HCT116 (cell line): Measurements from ENCODE around the gene TENM3. TPM values are rescaled to one million over a fixed set of nuclear protein-coding genes. Genes with fewer than 3 reads are reported as not detected.

ENCODE experiments used
- ATAC-seq: fragments of 200-7000 bp; cut with Tn5 transposase; 2 replicates; pipeline ENCODE4 v1.9.1; 2020; ENCODE audit warnings: mild to moderate bottlenecking, moderate library complexity
- BruUV-seq: library from RNA; stranded (reverse); fragments of 400-500 nt; replicated peaks from 2 replicates; lab custom pipeline; 2021; lab: Mats Ljungman, UMichigan
- CTCF ChIA-PET: fragments of 300-600 bp; sonication (Branson Sonifier 250); formaldehyde crosslinking; loops from one replicate; lab custom pipeline; 2021; ENCODE audit warnings: antibody characterized with exemption; lab: Charles Lee
- POLR2A ChIA-PET: fragments of 300-600, 350-600 bp; sonication (Branson Sonifier 250); formaldehyde crosslinking; loops from one replicate; lab custom pipeline; 2021; ENCODE audit warnings: antibody characterized with exemption; lab: Charles Lee
- RAD21 ChIA-PET, 2 experiments: fragments of 300-600 bp; sonication (Branson Sonifier 250); formaldehyde crosslinking; loops; one replicate each; lab custom pipeline; 2023; ENCODE audit warnings: low total read pairs in 2 of 2; ENCODE audit not compliant: uncharacterized antibody in 2 of 2, unreplicated experiment in 2 of 2, low non-redundant PET in 1 of 2; lab: Charles Lee
- DNase-seq: peaks from one replicate; pipeline ENCODE4 v3.0.0-alpha.2; 2010; ENCODE audit warnings: low read depth, low spot score
- H2AFZ ChIP-seq: fragments of 200-600 bp; shearing (Covaris generic), sonication (generic); 2 replicates; pipeline ENCODE4 v1.6.1; 2017; ENCODE audit warnings: low read depth, mixed run types, mixed read lengths, antibody characterized with exemption, low read length; ENCODE audit not compliant: poor library complexity, severe bottlenecking
- H3K27ac ChIP-seq: 2 replicates; pipeline ENCODE4 v1.5.1; 2012; ENCODE audit warnings: low read depth, low read length
- H3K27me3 ChIP-seq: fragments of 200-600 bp; sonication (generic); 2 replicates; pipeline ENCODE4 v1.6.1; 2016; ENCODE audit warnings: mixed run types, low read length, mixed read lengths; ENCODE audit not compliant: insufficient read depth
- H3K36me3 ChIP-seq, 2 experiments: fragments of 200-500 bp in 1 of 2; fragments of 200-600 bp in 1 of 2; sonication (Bioruptor generic) in 1 of 2; sonication (generic) in 1 of 2; 2 replicates each; pipeline versions ENCODE4 v1.5.1 to v1.6.1; 2014 to 2016; ENCODE audit warnings: low read length in 2 of 2, inconsistent platforms in 1 of 2, mixed read lengths in 1 of 2, mixed run types in 1 of 2; ENCODE audit not compliant: insufficient read depth in 2 of 2, control insufficient read depth in 1 of 2
- H3K4me1 ChIP-seq, 2 experiments: fragments of 200-600 bp in 1 of 2; sonication (generic) in 1 of 2; 2 replicates each; pipeline versions ENCODE4 v1.5.1 to v1.6.1; 2012 to 2017; ENCODE audit warnings: low read length in 2 of 2, inconsistent platforms in 1 of 2, mild to moderate bottlenecking in 1 of 2, mixed read lengths in 1 of 2, mixed run types in 1 of 2, moderate library complexity in 1 of 2; ENCODE audit not compliant: insufficient read depth in 2 of 2, control insufficient read depth in 1 of 2
- H3K4me2 ChIP-seq: fragments of 200-600 bp; sonication (generic); 2 replicates; pipeline ENCODE4 v1.6.1; 2017; ENCODE audit warnings: mixed run types, low read length, mixed read lengths
- H3K4me3 ChIP-seq, 2 experiments: fragments of 200-600 bp in 1 of 2; sonication (generic) in 1 of 2; replicated peaks in 1 of 2; 2 replicates each; pipeline ENCODE4 v1.5.1; 2011 to 2016; ENCODE audit warnings: low read length in 2 of 2, control low read depth in 1 of 2, low read depth in 1 of 2, mild to moderate bottlenecking in 1 of 2, mixed read lengths in 1 of 2, mixed run types in 1 of 2
- H3K79me2 ChIP-seq: fragments of 200-600 bp; sonication (generic); 2 replicates; pipeline ENCODE4 v1.6.1; 2017; ENCODE audit warnings: mild to moderate bottlenecking, mixed run types, low read length, moderate library complexity, mixed read lengths; ENCODE audit not compliant: insufficient read depth
- H3K9ac ChIP-seq: fragments of 200-600 bp; sonication (generic); 2 replicates; pipeline ENCODE4 v1.6.1; 2016; ENCODE audit warnings: low read length, mixed read lengths
- H3K9me2 ChIP-seq: fragments of 200-600 bp; sonication (generic), shearing (Covaris generic); 2 replicates; pipeline ENCODE4 v1.6.1; 2017; ENCODE audit warnings: mixed run types, mild to moderate bottlenecking, moderate library complexity; ENCODE audit not compliant: insufficient read depth
- H3K9me3 ChIP-seq, 2 experiments: fragments of 200-500 bp in 1 of 2; fragments of 200-600 bp in 1 of 2; sonication (Bioruptor generic) in 1 of 2; sonication (generic) in 1 of 2; 2 replicates each; pipeline ENCODE4 v1.6.1; 2014 to 2017; ENCODE audit warnings: low read length in 2 of 2, mixed read lengths in 2 of 2, inconsistent platforms in 1 of 2, low read depth in 1 of 2, mild to moderate bottlenecking in 1 of 2, mixed run types in 1 of 2, moderate library complexity in 1 of 2; ENCODE audit not compliant: control insufficient read depth in 1 of 2, insufficient read depth in 1 of 2
- H4K20me1 ChIP-seq: fragments of 200-600 bp; sonication (generic), shearing (Covaris generic); 2 replicates; pipeline ENCODE4 v1.6.1; 2017; ENCODE audit warnings: mixed run types, mild to moderate bottlenecking, moderate library complexity; ENCODE audit not compliant: insufficient read depth
- EGR1 ChIP-seq: IDR thresholded peaks from 2 replicates; pipeline ENCODE4 v1.6.1; 2012; ENCODE audit warnings: low read depth
- ELF1 ChIP-seq: IDR thresholded peaks from 2 replicates; pipeline ENCODE4 v1.6.1; 2012; ENCODE audit warnings: low read depth, borderline replicate concordance
- EZH2 ChIP-seq: fragments of 200-600 bp; sonication (generic); IDR thresholded peaks from 2 replicates; pipeline ENCODE4 v1.6.1; 2017; ENCODE audit warnings: antibody characterized with exemption, mixed run types
- FOSL1 ChIP-seq: IDR thresholded peaks from 2 replicates; pipeline ENCODE4 v1.6.1; 2012; ENCODE audit warnings: low read depth
- JUND ChIP-seq: IDR thresholded peaks from 2 replicates; pipeline ENCODE4 v1.6.1; 2012
- RAD21 ChIP-seq: IDR thresholded peaks from 2 replicates; pipeline ENCODE4 v1.6.1; 2012; ENCODE audit warnings: low read depth, mild to moderate bottlenecking
- REST ChIP-seq: IDR thresholded peaks from 2 replicates; pipeline ENCODE4 v1.6.1; 2012; ENCODE audit warnings: low read depth
- SIN3A ChIP-seq: IDR thresholded peaks from 2 replicates; pipeline ENCODE4 v1.6.1; 2012; ENCODE audit warnings: low read depth
- ZFX ChIP-seq: fragments of 450-650 bp; IDR thresholded peaks from 2 replicates; pipeline ENCODE4 v1.6.1; 2017
- ZNF274 ChIP-seq: fragments of 200-500 bp; sonication (Bioruptor generic); IDR thresholded peaks from 2 replicates; pipeline ENCODE4 v1.6.1; 2014; ENCODE audit warnings: mild to moderate bottlenecking, low read depth, low read length, inconsistent platforms
- intact Hi-C: fragments of 100-400 bp; cut with micrococcal nuclease; formaldehyde crosslinking; loops from 2 replicates; pipeline ENCODE4 v1.10.0; 2022
- total RNA-seq: library from RNA; stranded (reverse); gene quantifications from one replicate; pipeline ENCODE4 v1.2.1, GENCODE V29; 2021; ENCODE audit not compliant: unreplicated experiment
- TF ChIP-seq, protein P1 (sequence below): IDR thresholded peaks from 2 replicates; pipeline ENCODE4 v1.6.1; 2011; ENCODE audit warnings: mild to moderate bottlenecking, low read length, moderate library complexity; ENCODE audit not compliant: insufficient replicate concordance; ENCODE audit errors: extremely low read depth
- TF ChIP-seq, protein P2 (sequence below): IDR thresholded peaks from 2 replicates; pipeline ENCODE4 v1.6.1; 2012

TENM3 gene
- total RNA-seq, 1 experiment from 2014 or later, result 0.54 TPM

DNA sequence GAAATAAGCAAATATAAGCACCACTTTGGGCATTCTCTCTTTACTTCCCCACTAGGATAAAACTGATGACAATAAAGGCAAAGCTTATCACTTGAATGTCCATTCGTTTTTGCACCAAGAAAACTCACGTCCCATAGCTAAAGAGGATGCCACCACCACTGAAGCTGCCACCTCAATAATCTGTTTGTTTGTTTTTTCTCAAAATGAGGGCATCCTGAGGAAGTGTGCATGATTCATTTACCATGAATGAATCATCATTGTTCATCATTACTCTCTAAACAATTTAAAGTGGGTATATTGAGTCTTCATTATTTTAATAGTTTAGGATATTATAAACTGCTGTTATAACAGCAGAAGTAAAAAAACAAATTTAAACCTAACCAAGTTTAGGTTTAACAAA lies 505.7 kb downstream of the TENM3 start:
- Histone ChIP-seq H3K79me2 (no peaks in the 10 kb centered on the region), H3K27ac (no peak overlapping the region), H3K9me2 (no peaks in the 10 kb centered on the region), H3K36me3 (no peaks in the 10 kb centered on the region), H3K9ac (no peak overlapping the region), H2AFZ (no peak overlapping the region), H3K4me3 (no peak overlapping the region), H3K4me1 (no peaks in the 10 kb centered on the region), H4K20me1 (no peaks in the 10 kb centered on the region), H3K27me3 (peaks cover 14% of the 10 kb centered on the region), H3K9me3 (no peaks in the 10 kb centered on the region), H3K4me2 (no peak overlapping the region)
- ChIA-PET CTCF (no interaction called here), POLR2A (no interaction called here), RAD21 (no interaction called here)
- DNase-seq (no peak), ATAC-seq (no peak)
- intact Hi-C loops, result no loop called here
- TF ChIP-seq FOSL1 (no peak), EGR1 (no peak), RAD21 (no peak), ZNF274 (no peak), JUND (no peak), EZH2 (no peak), ZFX (no peak), ELF1 (no peak)
- TF ChIP-seq, protein P1, sequence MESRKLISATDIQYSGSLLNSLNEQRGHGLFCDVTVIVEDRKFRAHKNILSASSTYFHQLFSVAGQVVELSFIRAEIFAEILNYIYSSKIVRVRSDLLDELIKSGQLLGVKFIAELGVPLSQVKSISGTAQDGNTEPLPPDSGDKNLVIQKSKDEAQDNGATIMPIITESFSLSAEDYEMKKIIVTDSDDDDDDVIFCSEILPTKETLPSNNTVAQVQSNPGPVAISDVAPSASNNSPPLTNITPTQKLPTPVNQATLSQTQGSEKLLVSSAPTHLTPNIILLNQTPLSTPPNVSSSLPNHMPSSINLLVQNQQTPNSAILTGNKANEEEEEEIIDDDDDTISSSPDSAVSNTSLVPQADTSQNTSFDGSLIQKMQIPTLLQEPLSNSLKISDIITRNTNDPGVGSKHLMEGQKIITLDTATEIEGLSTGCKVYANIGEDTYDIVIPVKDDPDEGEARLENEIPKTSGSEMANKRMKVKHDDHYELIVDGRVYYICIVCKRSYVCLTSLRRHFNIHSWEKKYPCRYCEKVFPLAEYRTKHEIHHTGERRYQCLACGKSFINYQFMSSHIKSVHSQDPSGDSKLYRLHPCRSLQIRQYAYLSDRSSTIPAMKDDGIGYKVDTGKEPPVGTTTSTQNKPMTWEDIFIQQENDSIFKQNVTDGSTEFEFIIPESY, result no peak
- no TSS peak for BruUV-seq

DNA sequence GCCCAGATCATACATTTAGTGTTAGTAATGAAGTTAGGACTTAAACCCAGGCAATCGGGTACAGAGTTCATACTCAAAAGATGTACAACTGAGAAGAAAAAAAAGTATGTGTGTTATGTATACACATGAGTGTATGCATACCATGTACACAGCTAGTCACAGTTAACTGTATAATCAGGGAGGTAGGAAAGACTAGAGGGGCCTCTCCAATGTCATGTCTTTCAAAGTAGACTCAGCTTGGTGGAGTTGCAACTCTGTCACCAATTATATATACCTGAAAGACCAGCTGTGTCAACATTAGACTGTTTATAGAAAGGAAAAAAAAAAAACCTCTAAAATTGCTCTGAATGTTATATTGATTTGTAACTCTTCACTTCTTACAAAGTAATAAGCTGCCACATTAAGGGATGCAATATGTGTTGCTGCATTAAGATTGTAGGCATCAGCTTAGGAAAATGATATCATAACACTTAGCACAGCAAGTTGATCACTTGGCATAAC lies 506.5 kb downstream of the TENM3 start:
- Histone ChIP-seq H3K4me2 (no peak overlapping the region), H3K27ac (no peak overlapping the region), H2AFZ (no peak overlapping the region), H3K79me2 (no peaks in the 10 kb centered on the region), H3K36me3 (no peaks in the 10 kb centered on the region), H4K20me1 (no peaks in the 10 kb centered on the region)
- intact Hi-C loops, result no loop called here
- POLR2A ChIA-PET, result no interaction called here
- ATAC-seq, result no peak
- DNase-seq, result no peak
- TF ChIP-seq SIN3A (no peak), JUND (no peak), REST (no peak)
- TF ChIP-seq, protein P2, sequence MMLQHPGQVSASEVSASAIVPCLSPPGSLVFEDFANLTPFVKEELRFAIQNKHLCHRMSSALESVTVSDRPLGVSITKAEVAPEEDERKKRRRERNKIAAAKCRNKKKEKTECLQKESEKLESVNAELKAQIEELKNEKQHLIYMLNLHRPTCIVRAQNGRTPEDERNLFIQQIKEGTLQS, result no peak
- TF ChIP-seq, protein P1, result no peak
- TF ChIP-seq, all 23 proteins: peak for 0
- BruUV-seq, result no TSS peak
- Histone ChIP-seq H3K4me1 (no peaks in the 10 kb centered on the region), H3K9ac (no peak overlapping the region), H3K9me3 (no peaks in the 10 kb centered on the region), H3K9me2 (no peaks in the 10 kb centered on the region), H3K27me3 (peaks cover 14% of the 10 kb centered on the region), H3K4me3 (no peak overlapping the region)
- RAD21 ChIA-PET, result no interaction called here
- CTCF ChIA-PET, result no interaction called here
